Measurements from ENCODE around the gene RAB7A.

The RAB7A gene

DNA sequence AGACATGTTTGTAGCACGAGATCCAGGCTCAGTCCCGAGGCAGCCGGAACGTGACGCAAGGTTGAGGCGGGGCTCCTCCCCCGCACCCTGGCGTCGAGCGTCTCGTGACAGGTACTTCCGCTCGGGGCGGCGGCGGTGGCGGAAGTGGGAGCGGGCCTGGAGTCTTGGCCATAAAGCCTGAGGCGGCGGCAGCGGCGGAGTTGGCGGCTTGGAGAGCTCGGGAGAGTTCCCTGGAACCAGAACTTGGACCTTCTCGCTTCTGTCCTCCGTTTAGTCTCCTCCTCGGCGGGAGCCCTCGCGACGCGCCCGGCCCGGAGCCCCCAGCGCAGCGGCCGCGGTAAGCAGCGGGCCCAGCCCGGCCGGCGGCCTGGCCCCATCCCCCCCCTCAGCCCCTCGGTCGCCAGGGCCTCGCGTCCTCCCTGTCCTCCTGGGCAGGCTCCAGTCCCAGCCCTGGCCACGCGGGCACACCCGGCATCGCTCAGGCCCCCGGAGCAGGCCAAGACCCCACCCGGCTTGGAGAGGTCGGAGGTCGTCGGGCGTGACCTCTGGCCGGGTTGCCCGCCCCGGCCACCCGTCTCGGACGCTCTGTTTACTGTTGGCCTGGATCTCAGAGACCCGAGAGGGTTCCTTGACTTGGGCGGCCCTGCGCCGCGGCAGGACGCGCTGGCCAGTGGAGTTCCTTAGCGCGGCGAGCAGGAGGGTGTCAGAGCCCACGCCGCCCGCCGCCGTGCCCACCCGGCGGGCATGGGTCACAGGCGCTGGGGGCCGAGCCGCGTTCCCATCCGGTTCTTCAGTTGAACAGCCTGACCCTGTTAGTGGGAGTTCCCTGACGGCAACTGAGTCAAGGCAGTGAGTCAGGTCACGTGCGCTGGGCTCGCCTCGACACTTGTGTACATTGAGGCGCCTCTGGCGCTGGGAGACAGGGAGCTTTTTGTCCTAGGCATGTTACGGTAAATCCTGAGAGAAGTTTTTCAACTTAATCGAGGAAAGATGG, at the start of gene RAB7A:
TSS of gene RAB7A (plus strand) at position 161 of the 994 bp plus-strand sequence. CDS start 69,185 bp downstream, outside the sequence.
- peak; percentile 98 for DNase-seq

DNA sequence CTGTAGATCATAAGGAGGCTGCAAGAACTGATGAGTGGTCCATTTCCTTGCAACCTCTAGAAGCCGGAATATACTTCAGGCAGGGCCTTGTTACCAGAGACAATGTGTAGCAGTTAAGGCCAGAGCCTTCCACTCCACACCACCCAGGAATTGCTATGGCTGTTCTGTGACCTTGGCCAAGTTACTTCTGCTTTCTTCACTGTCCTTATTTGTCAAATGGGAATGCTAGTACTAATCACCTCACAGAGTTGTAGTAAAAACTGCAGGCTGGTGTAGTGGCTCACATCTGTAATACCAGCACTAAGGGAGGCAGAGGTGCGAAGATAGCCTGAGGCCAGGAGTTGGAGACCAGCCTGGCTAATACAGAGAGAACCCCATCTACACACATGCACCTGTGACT, 46.6 kb upstream of the RAB7A start:
- DNase-seq, result no peak

DNA sequence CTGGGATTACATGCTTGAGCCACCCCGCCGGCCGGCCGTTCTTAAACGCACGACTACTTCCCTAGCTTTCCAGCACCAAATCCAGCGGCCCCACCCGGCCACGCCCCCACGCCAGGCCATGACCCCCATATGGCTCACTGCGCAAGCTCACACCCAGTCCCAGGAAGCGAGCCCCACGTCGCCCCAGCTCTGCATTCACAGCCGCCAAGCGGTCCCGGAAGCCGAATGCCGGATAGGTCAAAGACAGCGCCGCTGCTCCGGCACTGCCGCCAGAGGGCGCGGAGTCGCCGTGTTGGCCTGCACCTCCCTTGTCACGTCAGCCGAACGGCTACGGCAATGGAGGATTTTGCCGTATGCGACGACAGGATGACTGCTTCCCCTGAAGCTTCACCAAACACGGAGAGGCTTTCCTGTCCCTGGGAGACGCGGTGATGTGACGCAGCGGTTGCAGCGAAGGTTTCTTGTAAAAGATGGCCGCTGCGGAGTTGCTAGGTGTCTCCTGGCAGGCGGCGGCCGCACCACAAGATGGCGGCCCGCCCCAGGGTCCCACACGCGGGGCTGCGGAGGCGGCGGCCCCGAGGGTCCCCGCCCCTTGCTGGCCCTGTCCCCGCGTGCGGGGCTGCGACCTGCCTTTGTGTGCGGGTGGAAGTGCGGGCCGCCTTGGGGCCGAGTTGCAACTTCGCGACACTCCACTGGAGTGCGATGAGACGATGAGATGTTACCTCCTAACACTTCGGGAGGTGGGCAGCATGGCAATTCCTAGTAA, 45.2 kb upstream of the RAB7A start:
- DNase-seq, result peak; percentile 98

DNA sequence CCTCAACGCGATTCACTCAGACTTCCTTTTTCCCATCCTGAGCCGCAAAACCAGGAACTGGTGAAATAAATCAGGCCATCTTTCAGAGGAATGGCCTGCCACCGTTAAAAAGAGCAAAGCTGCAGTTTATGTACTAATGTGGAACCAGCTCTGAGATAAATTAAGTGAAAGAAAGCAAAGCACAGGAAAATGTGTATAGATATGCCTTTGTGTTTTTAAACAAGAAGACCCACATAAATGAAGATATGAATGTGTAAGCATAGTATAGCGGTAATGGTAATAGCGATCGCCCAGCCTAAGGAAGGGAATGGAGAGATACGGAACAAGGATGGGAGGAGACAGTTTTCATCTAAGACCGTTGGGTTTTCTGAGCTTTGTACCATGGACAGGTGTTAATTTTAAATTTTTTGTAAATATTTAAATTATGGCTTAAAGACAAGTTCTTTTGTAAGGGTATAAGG, 44.6 kb upstream of the RAB7A start:
- no peak for DNase-seq

DNA sequence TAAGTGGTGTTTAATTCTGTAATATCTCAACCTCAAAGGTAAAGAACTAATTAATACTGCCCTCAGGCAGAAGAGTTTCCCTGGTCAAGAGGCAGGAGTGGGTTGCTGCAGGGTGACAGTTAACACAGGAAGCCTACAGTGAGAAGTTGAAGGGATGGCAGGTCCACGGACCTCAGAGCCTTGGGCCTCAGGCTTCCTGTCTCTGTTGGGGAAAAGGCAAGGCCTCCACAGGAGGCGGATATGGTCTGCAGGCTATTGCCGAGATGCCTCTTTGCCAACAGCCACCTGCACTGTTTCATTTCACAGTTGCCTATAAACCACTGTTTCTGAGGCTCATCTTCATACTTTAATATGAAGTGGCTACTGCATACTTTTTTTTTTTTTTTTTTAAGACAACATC, 42.0 kb upstream of the RAB7A start:
- no peak for DNase-seq

DNA sequence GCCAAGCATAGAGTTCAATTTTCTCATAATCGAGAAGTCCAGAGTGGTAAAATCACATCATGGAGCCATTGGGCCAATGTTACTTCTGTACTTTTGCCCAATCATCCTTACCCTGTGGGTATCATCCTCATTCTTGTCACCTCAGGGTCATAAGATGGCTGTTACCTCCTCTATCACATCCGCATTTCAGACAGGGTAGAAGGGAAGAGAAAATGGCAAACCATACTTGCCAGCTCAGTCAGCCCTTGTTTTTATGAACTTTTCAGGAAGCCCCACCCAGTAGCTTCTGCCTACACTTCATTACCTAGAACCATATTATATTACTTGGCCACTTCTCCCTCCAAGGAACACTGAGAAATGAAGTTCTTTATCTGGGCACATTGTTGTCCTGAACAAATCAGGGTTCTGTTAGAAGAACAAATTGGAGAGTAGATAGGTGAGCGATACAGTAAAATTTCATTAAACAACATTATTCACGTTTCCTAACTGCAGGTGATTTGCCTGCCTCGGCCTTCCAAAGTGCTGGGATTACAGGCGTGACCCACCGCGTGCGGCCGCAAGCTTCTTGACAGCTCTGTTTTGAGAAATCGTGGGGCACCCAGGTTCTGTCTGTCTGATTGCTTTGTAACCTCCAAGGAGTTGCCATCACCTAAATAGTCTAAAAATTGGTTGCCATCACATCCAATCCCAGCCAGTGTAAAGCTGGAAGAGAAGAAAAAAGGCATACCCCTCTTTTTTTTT, 40.8 kb upstream of the RAB7A start:
- no peak for DNase-seq

DNA sequence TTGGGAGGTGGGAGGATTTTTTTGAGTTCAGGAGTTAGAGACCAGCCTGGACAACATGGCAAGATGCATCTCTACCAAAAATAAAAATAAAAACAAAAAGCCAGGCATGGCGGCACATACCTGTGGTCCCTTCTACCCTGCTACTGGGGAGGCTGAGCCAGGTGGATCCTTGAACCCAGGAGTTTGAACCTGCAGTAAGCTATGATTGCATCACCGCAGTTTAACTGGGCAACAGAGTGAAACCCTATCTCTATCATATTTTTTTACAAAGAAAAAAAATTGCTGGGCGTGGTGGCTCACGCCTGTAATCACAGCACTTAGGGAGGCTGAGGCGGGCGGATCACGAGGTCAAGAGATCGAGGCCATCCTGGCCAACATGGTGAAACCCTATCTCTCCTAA, 39.5 kb upstream of the RAB7A start:
- DNase-seq, result no peak

DNA sequence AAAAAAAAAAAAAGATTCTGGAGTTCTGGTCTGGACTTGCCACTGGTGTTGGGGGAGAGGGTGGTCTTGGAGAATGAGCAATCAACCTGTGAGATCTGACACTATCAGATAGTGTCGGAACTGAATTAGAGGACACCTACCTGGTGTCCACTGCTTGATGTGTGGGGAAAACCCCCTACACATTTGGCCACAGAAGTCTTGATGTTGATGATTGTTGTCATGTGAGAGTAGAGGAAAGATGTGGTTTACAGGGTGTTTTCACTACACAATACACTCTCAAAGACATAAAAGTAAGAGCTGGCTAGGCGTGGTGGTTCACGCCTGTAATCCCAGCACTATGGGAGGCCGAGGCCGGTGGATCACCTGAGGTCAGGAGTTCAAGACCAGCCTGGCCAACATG, 36.9 kb upstream of the RAB7A start:
- no peak for DNase-seq

DNA sequence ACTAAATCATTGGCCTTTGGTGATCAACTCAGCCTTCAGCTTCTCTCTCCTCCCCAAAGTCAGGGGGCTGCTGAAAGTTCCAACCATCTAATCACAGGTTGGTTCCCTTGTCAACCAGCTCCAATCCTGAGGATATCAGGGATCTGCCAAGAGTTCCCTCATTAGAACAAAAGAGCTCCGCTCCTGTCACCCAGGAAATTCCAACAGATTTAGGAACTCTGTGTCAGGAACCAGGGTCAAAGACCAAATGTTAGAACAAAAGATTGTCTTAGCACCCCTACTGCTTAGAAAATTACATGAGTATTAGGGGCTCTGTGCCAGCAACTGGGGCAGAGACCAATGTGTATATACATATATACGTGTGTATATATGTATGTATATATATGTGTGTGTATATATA, 32.3 kb upstream of the RAB7A start:
- no peak for DNase-seq

DNA sequence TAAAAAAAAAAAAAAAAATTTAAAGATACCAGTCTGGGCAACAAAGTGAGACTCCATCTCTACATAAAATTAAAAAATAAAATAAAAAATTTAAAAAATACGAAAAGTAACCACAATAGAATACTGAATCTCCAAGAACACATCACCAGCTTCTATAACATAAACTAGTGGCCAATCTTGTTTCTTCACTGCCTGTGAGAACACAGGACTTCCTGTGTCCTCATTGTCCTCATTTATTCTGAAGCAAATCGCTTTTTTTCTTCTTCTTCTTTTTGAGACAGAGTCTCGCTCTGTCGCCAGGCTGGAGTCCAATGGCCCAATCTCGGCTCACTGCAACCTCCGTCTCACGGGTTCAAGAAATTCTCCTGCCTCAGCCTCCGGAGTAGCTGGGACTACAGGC, 28.6 kb upstream of the RAB7A start:
- DNase-seq, result no peak

DNA sequence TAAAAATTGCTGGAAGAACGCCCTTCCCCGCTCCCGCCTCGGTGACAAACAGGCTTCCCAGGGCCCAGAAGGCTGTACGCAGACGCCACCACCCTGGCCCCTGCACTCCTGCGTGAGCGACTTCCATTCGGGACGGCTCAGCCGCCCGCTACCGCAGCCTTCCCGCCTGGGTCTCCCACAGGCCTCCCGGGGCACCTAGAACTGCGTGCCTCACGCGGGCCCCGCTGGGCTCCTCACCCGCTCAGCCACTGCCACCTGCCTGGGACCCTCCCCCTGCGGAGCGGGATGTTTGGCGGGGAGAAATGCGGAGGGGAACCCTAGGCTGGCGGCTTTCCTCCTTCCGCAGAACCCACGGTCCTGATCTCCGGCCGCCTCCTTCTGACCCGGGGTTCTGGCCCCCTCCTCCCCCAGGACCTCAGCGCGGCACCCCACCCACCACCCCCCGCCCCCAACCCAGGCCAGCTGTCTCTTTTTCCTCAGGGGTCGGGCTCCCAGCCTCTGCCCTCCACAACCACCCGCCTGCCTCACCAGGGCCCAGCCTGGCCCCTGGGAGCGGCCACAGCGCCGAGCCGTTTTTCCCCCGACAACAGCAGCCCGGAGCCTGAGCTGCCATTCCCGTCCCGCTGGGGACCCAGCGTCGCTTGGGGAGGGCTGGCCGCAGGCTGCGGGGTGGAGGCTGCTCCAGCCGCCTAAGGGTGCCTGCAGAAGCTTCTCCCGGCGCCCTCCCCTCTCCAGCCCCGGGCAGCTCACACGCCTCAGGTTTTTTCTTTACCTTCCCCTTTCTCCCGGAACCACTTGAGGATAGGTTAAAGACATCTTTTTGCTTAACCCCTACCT, 27.6 kb upstream of the RAB7A start:
- DNase-seq, result peak; percentile 9

DNA sequence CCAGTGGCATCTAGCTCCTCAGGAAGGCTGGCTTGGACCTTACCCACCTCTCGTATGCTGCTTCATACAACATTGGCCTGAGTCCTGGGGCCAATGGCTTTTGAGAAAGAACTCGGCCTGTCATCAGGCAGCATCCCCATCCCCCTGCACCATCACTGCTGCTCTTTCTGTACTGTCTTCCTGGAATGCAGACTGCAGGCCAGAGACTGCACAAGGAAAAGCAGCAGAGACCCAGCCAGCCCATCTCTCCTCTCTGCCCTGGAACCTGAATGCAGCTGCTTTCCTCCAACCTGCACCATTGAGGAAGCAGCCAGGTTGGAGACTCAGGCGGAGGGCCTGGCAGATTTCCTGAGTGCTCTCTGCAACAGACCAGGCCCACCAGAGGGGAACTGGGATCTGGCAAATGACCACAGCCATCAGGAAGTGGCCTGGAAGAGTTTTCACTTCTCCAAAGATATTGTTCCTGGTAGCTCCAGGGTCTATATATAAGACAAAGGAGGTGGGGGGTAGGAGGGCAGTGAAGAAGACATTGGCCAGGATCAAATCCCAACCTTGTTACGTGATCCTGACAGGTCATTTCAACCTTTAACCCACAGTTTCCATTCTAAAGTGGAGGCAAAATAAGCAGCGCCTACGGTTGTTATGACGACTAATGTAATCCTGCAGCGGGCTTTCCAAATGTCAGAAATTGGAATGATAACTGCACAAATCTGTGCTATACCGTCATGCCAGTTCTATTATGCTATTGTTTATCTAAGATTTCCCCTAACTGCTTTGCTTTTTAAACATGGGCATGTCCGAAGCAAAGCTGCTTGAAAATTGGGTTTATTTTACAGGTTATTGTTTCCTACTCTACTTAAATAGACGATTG, 24.4 kb upstream of the RAB7A start:
- DNase-seq, result no peak

DNA sequence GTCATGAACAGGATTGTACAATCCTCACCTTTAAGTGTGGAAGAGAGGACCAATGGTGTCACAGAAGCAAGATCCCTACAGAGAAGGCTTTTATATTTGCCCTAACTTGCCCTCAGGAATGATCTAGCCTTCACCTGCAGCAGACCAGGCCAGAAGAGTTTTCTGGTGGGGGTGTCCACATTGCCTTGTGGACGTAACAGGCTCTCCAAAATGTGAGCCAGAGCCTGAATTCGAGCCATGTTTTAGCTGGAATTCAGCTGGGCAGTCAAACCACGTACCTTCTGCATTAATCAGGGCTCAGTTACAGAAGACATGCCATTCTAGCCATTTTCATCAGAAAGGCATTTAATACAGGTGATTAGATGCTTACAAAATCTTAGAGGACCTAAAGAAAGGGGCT, 23.6 kb upstream of the RAB7A start:
- no peak for DNase-seq

DNA sequence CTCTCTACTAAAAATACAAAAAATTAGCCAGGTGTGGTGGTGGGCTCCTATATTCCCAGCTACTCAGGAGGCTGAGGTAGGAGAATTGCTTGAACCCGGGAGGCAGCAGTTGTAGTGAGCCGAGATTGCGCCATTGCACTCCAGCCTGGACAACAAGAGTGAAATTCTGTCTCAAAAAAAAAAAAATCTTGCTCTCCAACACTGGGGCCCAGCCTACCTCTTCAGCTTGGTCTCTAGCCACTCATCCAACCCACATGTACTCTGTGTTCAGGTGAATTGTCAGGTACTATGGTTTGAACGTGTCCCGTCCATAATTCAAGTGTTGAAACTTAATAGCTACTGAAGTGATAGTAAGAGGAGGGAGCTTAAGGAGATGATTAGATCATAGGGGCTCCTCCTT, 22.4 kb upstream of the RAB7A start:
- DNase-seq, result no peak

DNA sequence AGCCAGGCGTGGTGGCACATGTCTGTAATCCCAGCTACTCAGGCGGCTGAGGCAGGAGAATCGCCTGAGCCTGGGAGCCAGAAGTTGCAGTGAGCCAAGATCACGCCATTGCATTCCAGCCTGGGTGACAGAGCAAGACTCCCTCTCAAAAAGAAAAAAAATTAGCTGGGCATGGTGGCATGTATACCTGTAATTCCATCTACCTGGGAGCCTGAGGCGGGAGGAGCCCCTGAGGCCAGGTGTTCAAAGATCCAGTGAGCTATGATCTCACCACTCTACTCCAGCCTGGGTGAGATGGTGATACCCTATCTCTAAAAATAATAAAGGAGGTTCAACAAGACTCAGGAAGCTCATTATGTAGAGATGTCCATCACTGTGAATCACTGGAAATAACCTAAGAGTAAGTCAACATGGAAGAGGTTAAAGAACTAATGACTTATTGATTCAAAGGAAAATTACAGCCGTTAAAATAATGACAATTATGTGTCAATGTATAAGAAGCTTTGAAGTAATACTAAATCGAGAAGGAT, 19.8 kb upstream of the RAB7A start:
- no peak for DNase-seq

DNA sequence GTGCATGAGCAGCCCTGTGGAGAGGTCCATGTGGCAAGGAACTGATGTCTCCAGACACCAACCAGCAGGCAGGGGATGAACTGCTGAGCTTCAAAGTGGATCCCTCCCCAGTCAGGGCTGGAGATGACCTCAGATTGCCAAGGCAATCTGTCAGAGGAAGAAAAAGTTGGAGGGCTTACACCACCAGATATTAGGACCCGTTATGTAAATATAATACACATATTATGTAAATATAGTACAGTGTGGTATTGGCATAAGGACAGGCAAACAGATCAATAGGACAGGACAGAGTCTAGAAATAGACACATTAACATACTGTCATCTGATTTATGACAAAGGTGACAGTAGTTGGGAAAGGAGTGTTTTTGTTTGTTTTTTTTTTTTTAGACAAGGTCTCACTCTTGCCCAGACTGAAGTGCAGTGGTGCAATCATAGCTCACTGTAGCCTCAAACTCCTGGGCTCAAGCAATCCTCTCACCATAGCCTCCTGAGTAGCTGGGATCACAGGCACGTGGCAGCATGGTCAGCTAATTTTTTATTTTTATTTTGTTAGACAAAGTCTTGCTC, 18.0 kb upstream of the RAB7A start:
- no peak for DNase-seq

DNA sequence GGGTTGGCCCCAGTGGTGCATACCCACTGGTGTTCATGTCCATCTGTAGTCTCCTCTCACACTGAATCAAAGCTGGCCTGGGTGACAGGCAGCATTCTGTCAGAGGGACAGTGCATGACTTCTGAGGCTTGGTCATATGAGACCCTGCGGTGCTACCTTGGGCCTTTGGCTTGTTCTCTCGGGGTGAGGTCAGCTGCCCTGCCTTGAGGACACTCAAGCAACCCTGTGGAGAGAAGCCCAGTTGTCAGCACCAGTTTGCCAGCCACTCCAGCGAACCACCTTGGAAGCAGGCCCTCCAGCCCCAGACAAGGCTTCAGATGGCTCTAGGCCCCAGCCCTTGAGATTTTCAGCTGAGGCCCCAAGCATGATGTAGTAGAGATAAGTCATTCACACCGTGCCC, 16.9 kb upstream of the RAB7A start:
- DNase-seq, result no peak

DNA sequence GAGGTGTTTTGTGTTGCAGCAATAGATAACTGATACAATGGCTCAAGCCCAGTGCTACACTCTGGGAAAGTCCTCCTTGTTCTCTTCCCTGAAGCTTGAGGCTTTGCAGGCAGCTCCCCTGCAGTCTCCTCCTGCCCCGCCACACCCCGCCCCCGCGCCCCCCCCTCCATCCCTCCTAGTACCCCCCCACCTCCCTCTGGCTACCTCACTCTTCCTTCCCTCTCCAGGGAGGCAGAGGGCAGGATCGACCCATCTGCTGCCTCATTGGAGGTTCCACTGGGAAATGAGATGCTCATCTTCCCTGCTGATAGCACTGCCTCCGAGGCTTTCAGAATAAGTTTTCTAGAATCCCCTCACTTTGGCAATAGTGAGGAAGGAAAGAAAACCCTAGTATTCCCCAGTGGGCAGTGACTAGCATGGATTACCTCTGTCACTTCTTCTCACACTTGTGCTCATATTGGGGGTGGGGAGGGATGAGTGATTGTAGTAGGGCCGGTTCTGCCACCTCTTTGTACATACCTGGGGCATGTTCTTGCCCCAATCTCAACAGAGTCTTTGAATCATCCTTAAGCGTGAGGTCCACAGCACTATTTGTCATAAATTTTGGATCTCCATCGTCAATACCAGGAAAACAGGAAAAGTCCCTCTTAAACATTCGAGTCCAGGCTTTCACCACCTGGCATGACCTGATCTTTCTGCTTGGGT, 16.3 kb upstream of the RAB7A start:
- DNase-seq, result no peak

DNA sequence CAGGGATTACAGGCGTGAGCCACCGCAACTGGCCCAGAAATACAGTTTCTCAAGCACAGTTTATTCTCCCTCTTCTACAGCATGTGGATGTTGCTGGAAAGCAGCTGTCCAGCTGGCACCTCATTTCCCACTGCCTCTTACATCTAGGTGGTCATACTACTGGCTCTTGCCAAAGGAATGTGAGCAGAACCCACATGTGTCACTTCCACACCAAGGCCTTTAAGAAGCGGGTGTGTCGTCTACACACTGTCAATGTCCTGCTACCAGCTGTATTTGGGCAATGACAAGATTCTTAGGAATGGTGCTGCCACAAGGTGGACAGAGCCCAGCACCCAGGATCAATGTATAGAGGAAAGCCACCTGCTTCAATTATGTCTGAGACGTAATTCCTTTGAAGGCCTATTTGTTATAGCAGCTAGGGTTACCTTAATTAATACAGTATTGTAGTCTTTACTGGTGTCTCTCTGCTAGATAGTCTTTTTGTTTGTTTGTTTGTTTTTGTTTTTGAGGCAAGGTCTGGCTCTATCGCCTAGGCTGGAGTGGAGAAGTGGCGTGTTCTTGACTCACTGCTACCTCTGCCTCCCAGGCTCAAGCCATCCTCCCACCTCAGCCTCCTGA, 15.1 kb upstream of the RAB7A start:
- DNase-seq, result no peak

Data from fibroblast of upper back skin (primary cell).